Neural progenitor cell (in vitro differentiated cells): Measurements from ENCODE around the gene TMEM115. TPM values are rescaled to one million over a fixed set of nuclear protein-coding genes. Genes with fewer than 3 reads are reported as not detected.

ENCODE experiments used
- DNase-seq: peaks from one replicate; pipeline ENCODE4 v3.0.0-alpha.2; 2016; ENCODE audit warnings: low spot score
- H2AFZ ChIP-seq: fragments of 200-600 bp; sonication (generic); replicated peaks from 2 replicates; pipeline ENCODE4 v1.6.1; 2016; ENCODE audit warnings: antibody characterized with exemption
- H3F3A ChIP-seq: fragments of 200-600 bp; sonication (generic); 2 replicates; pipeline ENCODE4 v1.6.1; 2016; ENCODE audit warnings: antibody characterized with exemption, low read depth
- H3K27ac ChIP-seq: fragments of 200-600 bp; sonication (generic); 2 replicates; pipeline ENCODE4 v1.5.1; 2016; ENCODE audit warnings: mild to moderate bottlenecking
- H3K27me3 ChIP-seq: fragments of 200-600 bp; sonication (generic); 2 replicates; pipeline ENCODE4 v1.6.1; 2016; ENCODE audit warnings: mild to moderate bottlenecking, moderate library complexity
- H3K36me3 ChIP-seq: fragments of 200-600 bp; sonication (generic); 2 replicates; pipeline ENCODE4 v1.5.1; 2016
- H3K4me1 ChIP-seq: fragments of 200-600 bp; sonication (generic); 2 replicates; pipeline ENCODE4 v1.6.1; 2016; ENCODE audit warnings: mixed run types
- H3K4me2 ChIP-seq: fragments of 200-600 bp; sonication (generic); 2 replicates; pipeline ENCODE4 v1.6.1; 2016
- H3K4me3 ChIP-seq: fragments of 200-600 bp; sonication (generic); 2 replicates; pipeline ENCODE4 v1.5.1; 2016
- H3K79me2 ChIP-seq: fragments of 200-600 bp; sonication (generic); 2 replicates; pipeline ENCODE4 v1.6.1; 2016; ENCODE audit warnings: low read depth
- H3K9ac ChIP-seq: fragments of 200-600 bp; sonication (generic); 2 replicates; pipeline ENCODE4 v1.6.1; 2016
- H3K9me3 ChIP-seq: fragments of 200-600 bp; sonication (generic); 2 replicates; pipeline ENCODE4 v1.5.1; 2016; ENCODE audit warnings: low read depth
- H4K20me1 ChIP-seq: fragments of 200-600 bp; sonication (generic); 2 replicates; pipeline ENCODE4 v1.6.1; 2016; ENCODE audit warnings: low read depth
- H3K27ac Mint-ChIP-seq: 3 replicates; pipeline ENCODE4 v1.8.0; 2021; ENCODE audit warnings: mixed read lengths
- H3K27me3 Mint-ChIP-seq: 2 replicates; pipeline ENCODE4 v1.8.0; 2022; ENCODE audit warnings: low read depth, mild to moderate bottlenecking, inconsistent platforms, moderate library complexity, mixed read lengths; ENCODE audit not compliant: insufficient read depth
- H3K36me3 Mint-ChIP-seq: 3 replicates; pipeline ENCODE4 v1.8.0; 2021; ENCODE audit warnings: mixed read lengths
- H3K4me1 Mint-ChIP-seq: 3 replicates; pipeline ENCODE4 v1.8.0; 2021; ENCODE audit warnings: mixed read lengths
- H3K4me3 Mint-ChIP-seq: 3 replicates; pipeline ENCODE4 v1.8.0; 2021; ENCODE audit warnings: mild to moderate bottlenecking, moderate library complexity, mixed read lengths
- H3K9me3 Mint-ChIP-seq: 3 replicates; pipeline ENCODE4 v1.8.0; 2020; ENCODE audit warnings: mixed read lengths
- CTCF ChIP-seq: fragments of 200-600 bp; sonication (generic); IDR thresholded peaks from 2 replicates; pipeline ENCODE4 v1.5.1; 2017; ENCODE audit warnings: antibody characterized with exemption, mild to moderate bottlenecking
- EZH2 ChIP-seq: fragments of 200-600 bp; sonication (generic); IDR thresholded peaks from 2 replicates; pipeline ENCODE4 v1.6.1; 2017; ENCODE audit warnings: antibody characterized with exemption, mild to moderate bottlenecking, moderate library complexity
- EZH2phosphoT487 ChIP-seq: fragments of 200-600 bp; sonication (generic); IDR thresholded peaks from 2 replicates; pipeline ENCODE4 v1.6.1; 2017; ENCODE audit warnings: antibody characterized with exemption
- total RNA-seq: library from RNA; depleted of rRNA; stranded (reverse); fragments of >200 nt; gene quantifications from 2 replicates; pipeline ENCODE4 v1.2.3, GENCODE V29; 2015; ENCODE audit warnings: low replicate concordance

TMEM115 gene
- total RNA-seq, 1 donor from 2014 or later, result 6.3 TPM

GRCh38 chr3:50358355-50358910 is 888 bp downstream of the TMEM115 start:
- Histone ChIP-seq H3K27ac (no peak overlapping the region), H2AFZ (no peak overlapping the region), H3K9ac (peak overlapping the region; percentile 96), H3K4me3 (peak overlapping the region; percentile 79), H3K36me3 (no peaks in the 10 kb centered on the region), H3F3A (no peaks in the 10 kb centered on the region), H3K79me2 (peaks cover 36% of the 10 kb centered on the region), H3K27me3 (peaks cover 2% of the 10 kb centered on the region), H3K9me3 (no peaks in the 10 kb centered on the region), H3K4me2 (peak overlapping the region; percentile 92), H4K20me1 (peaks cover 38% of the 10 kb centered on the region), H3K4me1 (peaks cover 17% of the 10 kb centered on the region)
- Mint-ChIP-seq H3K36me3 (peaks cover 7% of the 10 kb centered on the region), H3K4me1 (peaks cover 38% of the 10 kb centered on the region), H3K4me3 (peak overlapping the region; percentile 95), H3K9me3 (no peaks in the 10 kb centered on the region), H3K27ac (peak overlapping the region; percentile 79), H3K27me3 (peaks cover 7% of the 10 kb centered on the region)
- TF ChIP-seq EZH2 (no peak), CTCF (no peak), EZH2phosphoT487 (no peak)
- no peak for DNase-seq

- Mint-ChIP-seq H3K27me3 (peaks cover 12% of the 10 kb centered on the region), H3K4me3 (peak overlapping the region; percentile 95), H3K9me3 (no peaks in the 10 kb centered on the region), H3K4me1 (peaks cover 38% of the 10 kb centered on the region), H3K27ac (no peak overlapping the region), H3K36me3 (peaks cover 7% of the 10 kb centered on the region)
- Histone ChIP-seq H3K4me2 (peak overlapping the region; percentile 92), H3K4me3 (peak overlapping the region; percentile 79), H3K79me2 (peaks cover 36% of the 10 kb centered on the region), H3K9me3 (no peaks in the 10 kb centered on the region), H3K27me3 (no peaks in the 10 kb centered on the region), H3K27ac (no peak overlapping the region), H3K9ac (peak overlapping the region; percentile 96), H3F3A (peaks cover 7% of the 10 kb centered on the region), H4K20me1 (peaks cover 38% of the 10 kb centered on the region), H3K4me1 (peaks cover 17% of the 10 kb centered on the region), H3K36me3 (no peaks in the 10 kb centered on the region), H2AFZ (no peak overlapping the region)
- TF ChIP-seq EZH2phosphoT487 (no peak), EZH2 (no peak), CTCF (no peak)
- DNase-seq, result no peak
Measured at GRCh38 chr3:50357481-50357880, 1.8 kb downstream of the TMEM115 start.

GRCh38 chr3:50356553-50356952 is 2.8 kb downstream of the TMEM115 start:
- H3K4me2 ChIP-seq, result peak overlapping the region; percentile 92
- H3K9me3 ChIP-seq, result no peaks in the 10 kb centered on the region
- no peak overlapping the region for H2AFZ ChIP-seq
- peaks cover 36% of the 10 kb centered on the region for H3K79me2 ChIP-seq
- Mint-ChIP-seq H3K27ac (no peak overlapping the region), H3K4me1 (peaks cover 39% of the 10 kb centered on the region), H3K9me3 (no peaks in the 10 kb centered on the region), H3K27me3 (peaks cover 12% of the 10 kb centered on the region), H3K4me3 (peak overlapping the region; percentile 95), H3K36me3 (peaks cover 7% of the 10 kb centered on the region)
- H3K27ac ChIP-seq, result no peak overlapping the region
- H3K27me3 ChIP-seq, result no peaks in the 10 kb centered on the region
- H3F3A ChIP-seq, result peaks cover 7% of the 10 kb centered on the region
- H3K4me3 ChIP-seq, result peak overlapping the region; percentile 79
- H3K9ac ChIP-seq, result no peak overlapping the region
- peaks cover 41% of the 10 kb centered on the region for H4K20me1 ChIP-seq
- peaks cover 17% of the 10 kb centered on the region for H3K4me1 ChIP-seq
- TF ChIP-seq EZH2 (no peak), EZH2phosphoT487 (no peak), CTCF (no peak)
- no peaks in the 10 kb centered on the region for H3K36me3 ChIP-seq
- no peak for DNase-seq
